Measurements from ENCODE around the gene SREBF2.

- TF ChIP-seq POLR2AphosphoS5 (IDR thresholded peaks at IDR 0.05; ENCODE audit: borderline replicate concordance, low read depth, low read length) (no peak), EZH2 (IDR thresholded peaks at IDR 0.05) (no peak)
These were observed 43.8 kb downstream of the SREBF2 start for GRCh38 chr22:41876675-41877074.

Data from SK-N-MC (cell line).